ENCODE results near the gene PANK2. TPM values are rescaled to one million over a fixed set of nuclear protein-coding genes. Genes with fewer than 3 reads are reported as not detected.

Gene PANK2
- polyA plus RNA-seq, 3 donors = 32.8 to 38.6 (median 36.6) TPM

- DNase-seq (ENCODE audit: extremely low read depth in 1 of 11, low read depth in 9 of 11, low spot score in 4 of 11) = no peak
These were observed 21.7 kb downstream of the PANK2 start for GRCh38 chr20:3910853-3911252.

DNA sequence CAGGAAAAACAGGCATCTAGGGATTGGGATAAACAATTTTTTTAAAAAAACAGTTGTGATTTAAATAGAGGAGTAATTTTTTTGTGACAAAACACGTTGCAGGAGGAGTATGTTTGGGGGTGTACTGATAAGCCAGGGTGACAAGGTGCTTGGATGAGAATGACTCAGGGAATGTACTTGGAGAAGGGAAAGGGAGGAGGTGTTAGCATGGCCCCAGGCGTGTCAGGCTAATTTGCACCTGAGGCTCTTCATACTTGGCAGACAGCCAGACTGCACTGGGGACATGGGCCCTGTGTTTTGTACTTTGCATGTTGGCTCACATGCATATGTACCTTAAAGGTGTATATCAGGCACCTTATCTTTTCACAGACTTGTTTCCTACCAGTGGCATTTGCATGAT, 22.8 kb downstream of the PANK2 start:
- DNase-seq (ENCODE audit: extremely low read depth in 1 of 11, low read depth in 9 of 11, low spot score in 4 of 11) = no peak

DNA sequence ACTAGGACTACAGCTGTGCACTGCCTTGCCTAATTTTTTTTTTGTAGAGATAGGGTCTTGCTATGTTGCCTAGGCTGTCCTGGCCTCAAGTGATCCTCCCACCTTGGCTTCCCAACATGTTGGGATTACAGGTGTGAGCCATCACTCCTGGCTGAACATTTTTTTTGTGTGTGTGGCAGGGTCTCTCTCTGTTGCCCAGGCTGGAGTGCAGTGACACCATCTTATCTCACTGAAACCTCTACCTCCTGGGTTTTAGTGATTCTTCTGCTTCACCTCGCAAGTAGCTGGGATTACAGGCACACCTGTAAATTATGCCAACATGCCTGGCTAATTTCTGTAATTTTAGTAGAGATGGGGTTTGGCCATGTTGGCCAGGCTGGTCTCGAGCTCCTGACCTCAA, 25.3 kb downstream of the PANK2 start:
- DNase-seq (ENCODE audit: extremely low read depth in 1 of 11, low read depth in 9 of 11, low spot score in 4 of 11) = no peak

GRCh38 chr20:3915691-3916090, 26.5 kb downstream of the PANK2 start:
- DNase-seq (ENCODE audit: extremely low read depth in 1 of 11, low read depth in 9 of 11, low spot score in 4 of 11) = no peak

GRCh38 chr20:3916364-3916763, 27.2 kb downstream of the PANK2 start:
- no peak for DNase-seq (ENCODE audit: extremely low read depth in 1 of 11, low read depth in 9 of 11, low spot score in 4 of 11)

DNA sequence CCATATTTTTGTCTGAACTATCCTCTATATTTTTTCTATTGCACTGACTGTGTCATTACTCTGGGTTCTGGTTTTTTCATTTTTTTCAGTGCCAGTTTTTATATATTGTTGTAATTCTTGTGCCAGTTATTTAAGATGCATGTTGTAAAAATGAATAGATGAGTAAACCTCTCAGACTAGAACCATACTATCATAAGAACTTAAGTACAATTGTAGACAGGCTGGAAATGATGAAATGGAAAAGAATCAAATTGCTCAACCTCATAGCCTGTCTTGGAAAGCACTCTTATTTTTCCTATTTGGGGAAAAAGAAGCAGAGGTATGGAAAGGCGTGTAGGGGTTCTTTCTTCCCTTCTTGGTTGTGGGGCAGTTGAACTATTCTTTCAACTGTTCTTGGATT, 30.2 kb downstream of the PANK2 start:
- DNase-seq (ENCODE audit: extremely low read depth in 1 of 11, low read depth in 9 of 11, low spot score in 4 of 11) = no peak

- DNase-seq (ENCODE audit: extremely low read depth in 1 of 11, low read depth in 9 of 11, low spot score in 4 of 11) = no peak
These were observed 33.2 kb downstream of the PANK2 start for GRCh38 chr20:3922223-3922982.

DNA sequence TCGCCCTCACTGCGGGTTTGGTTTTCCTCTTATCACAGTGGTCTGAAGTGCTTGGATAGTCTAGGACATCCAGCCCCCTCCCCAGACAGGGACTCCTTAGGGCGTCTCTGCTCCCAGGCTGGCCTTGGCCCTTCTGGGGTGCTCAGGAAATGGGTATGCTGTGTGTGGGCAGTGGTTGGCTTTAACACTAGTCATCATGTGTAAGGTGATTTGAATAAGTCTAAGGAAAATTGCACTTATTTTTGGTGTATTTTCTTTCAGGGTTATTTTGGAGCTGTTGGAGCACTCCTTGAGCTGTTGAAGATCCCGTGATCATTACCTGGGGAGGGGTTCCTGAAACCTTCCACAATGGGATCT, 33.8 kb downstream of the PANK2 start:
- no peak for DNase-seq (ENCODE audit: extremely low read depth in 1 of 11, low read depth in 9 of 11, low spot score in 4 of 11)

DNA sequence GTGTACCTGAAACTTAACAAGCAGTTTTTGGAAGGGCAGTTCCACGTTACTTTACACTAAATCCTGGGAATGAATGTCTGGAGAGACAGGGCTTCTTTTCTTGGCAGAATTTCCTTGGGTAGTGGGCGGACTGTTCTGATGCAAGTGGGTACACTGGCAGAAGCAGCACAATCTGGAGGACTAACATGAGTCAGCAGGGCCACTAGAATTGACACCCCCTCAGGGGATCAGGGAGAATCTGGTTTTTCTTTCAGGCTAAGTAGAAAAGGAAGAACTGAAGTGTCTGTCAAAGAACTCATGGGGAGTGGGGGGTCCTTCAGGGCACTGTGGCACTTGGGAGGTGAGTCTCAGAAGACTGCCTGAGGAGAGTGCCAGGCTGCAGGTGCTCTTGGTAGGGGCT, 34.6 kb downstream of the PANK2 start:
- no peak for DNase-seq (ENCODE audit: extremely low read depth in 1 of 11, low read depth in 9 of 11, low spot score in 4 of 11)

DNA sequence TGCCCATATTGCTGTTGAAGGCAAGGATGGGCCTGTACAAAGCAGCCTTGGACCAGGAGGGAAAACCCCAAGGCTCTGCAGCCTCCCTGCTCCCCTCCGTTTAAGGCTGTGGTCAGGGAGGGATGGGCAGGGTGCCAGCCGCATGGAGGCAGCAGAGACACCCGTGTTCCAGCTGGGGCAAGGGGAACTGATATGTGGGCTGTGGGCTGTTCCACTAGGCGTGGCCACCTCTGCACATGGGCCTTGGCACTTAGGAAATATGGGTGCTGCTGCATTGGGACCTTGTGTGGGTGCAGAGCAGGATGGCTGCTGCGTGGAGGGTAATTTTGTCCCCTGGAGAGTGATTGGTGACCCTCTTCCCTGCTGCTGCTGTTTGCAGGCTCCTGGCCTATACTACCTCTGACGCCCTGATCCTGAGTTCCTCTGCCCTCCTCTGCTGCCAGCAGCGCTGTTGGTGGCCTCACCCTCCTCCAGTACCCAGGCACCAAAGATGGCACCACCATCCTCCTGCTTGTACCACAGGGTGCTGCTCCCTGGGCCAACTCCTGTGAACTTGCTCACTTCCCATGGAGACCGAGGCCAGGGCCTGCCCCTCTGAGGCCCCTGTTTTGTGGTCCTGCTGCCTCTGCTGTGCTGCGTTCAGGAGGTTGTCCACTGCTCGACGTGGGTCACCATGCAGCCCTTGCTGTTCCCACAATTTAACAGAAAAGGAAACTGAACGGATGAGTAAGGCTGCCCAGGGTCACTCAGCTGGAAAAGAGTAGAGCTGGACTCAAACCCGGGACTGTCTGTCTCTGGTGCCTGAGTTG, 35.3 kb downstream of the PANK2 start:
- DNase-seq (ENCODE audit: extremely low read depth in 1 of 11, low read depth in 9 of 11, low spot score in 4 of 11) = no peak

- DNase-seq (ENCODE audit: extremely low read depth in 1 of 11, low read depth in 9 of 11, low spot score in 4 of 11) = no peak
These were observed 36.0 kb downstream of the PANK2 start for GRCh38 chr20:3925113-3925695.

DNA sequence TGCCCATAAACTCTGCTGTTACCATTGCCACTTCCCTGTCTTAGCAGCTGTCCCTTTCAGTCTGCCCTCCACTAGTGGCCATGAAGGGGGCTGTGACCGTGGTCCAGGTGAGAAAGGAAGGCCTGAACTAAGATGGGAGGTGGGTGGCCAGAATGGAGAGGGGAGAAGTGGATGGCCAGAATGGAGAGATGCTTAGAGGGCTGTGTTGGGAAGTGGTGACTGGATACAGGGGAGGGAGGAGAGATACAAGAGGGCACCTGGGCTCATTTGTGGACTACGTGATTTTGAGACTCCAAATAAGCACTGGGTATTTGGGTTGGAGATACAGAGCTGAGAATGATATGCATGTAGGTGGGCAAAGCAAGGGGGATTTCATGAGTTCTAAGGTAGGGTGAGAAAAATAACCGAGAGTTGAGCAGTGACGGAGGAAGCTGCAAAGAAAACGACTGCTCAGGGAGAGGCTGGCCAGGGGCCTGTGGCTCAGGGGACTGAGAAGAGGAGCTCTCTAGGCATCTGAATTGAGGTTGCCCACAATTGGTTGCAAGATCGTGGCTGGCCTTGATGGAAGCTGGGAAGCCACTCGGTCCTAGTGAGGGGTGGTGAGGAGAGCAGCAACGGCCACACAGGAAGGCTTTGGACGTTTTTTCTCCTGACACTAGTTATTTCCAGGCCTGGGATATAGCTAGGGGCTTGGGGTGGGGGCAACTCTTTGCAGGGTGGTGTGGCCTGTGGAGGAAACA, 36.9 kb downstream of the PANK2 start:
- DNase-seq (ENCODE audit: extremely low read depth in 1 of 11, low read depth in 9 of 11, low spot score in 4 of 11) = no peak

DNA sequence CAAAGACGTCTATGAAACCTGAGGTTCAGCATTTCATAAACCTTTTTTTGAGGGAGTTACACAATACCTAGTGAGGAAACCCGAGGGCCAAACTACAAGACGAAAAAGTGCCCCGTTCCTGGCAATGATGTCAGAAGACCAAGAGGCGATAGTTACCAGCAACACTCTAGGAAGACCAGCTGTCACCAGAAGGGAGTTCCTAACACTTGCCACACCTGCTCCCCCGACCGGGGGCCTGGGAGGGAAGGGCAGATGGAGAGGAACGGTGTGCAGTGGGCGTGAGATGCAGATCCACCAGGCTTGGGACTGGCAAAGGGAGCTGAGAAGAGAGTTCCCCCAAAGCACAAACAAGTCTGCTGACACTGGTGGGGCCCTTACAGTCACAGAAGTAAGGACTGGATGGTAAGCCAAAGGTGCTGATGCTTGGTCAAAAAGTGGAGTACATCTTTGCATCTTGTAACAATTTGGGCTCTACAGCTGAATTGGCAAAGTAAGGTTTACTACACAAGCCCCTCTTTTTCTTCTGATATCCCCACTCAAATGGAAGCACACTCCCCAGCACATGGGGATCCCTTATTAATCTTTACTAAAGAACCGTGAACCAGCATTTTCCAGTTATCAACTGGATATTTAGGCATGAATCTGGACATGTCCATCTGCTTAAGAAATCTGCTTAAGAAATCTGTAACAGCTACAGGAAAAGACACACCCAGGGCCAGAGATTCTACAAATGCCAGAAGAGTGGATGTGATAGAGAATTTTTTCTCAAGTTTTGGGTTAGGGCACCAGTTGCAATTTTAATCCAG, 38.5 kb downstream of the PANK2 start:
- DNase-seq (ENCODE audit: extremely low read depth in 1 of 11, low read depth in 9 of 11, low spot score in 4 of 11) = no peak

GRCh38 chr20:3929713-3930060, 40.5 kb downstream of the PANK2 start:
- no peak for DNase-seq (ENCODE audit: extremely low read depth in 1 of 11, low read depth in 9 of 11, low spot score in 4 of 11)

DNA sequence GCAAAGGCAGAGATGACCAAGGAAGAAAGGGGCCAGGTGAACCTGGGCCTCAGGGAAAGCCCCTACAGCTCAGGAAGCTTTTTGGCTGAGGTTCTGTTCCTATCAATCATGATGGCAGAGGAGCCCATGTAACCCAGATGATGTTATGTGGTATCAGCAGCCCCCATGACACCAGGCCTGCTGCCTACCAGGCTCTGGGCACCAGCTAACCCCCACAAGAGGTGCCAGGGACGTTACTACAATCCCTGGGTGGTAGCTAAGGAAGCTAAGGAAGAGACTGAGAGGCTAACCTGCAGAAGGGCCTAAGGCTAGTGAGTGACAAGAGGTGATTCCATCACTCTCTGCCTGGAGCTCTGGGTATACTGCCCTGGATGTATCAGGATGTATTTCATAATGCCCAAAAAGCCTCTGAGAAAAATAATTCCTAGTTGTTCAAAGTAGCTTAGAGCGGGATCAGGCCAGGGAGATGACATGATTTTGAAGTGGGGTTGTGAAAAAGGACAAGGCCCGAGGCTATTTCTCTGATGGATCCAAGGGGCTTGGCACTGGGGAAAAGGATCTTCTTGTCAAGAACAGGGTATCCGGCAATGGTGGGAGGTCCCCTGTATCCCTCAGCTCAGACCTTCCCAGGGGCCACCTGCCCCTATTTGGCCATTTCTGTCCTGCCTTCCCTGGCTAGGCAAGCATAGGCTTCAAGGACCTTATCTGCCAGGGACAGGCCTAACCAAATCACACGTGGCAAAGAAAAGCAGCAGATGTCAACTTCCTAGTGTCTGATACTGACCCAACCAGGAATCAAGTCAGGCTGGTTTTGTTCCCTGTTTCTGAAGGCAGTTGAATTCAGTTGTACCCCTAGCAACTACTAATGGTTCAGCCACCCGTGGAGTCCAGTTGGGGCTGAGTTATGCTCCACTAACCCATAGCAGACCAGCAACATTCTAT, 41.3 kb downstream of the PANK2 start:
- peak in 5 of 11 donors; percentile 38 to 60 (median 46) for DNase-seq (ENCODE audit: extremely low read depth in 1 of 11, low read depth in 9 of 11, low spot score in 4 of 11)

- no peak for DNase-seq (ENCODE audit: extremely low read depth in 1 of 11, low read depth in 9 of 11, low spot score in 4 of 11)
These were observed 42.5 kb downstream of the PANK2 start for GRCh38 chr20:3931664-3932063.

DNA sequence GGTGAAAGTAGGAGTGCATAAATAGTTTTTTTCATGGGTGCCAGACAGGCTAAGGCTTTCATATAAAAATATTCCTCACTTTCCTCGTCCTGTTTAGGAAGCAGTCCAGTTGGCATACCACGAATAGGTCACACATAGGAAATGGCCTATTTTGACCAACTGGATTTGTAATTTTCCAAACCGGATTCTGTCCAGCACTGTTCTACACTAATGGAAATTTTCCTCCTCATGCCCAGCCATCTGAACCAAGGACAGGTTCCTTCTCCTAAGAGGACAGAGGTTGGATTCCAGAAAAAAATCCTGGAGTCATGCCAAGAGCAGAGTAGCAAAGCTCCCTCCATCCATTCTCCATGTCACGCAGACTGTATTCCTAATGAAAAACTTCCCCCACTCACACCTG, 43.1 kb downstream of the PANK2 start:
- DNase-seq (ENCODE audit: extremely low read depth in 1 of 11, low read depth in 9 of 11, low spot score in 4 of 11) = no peak

DNA sequence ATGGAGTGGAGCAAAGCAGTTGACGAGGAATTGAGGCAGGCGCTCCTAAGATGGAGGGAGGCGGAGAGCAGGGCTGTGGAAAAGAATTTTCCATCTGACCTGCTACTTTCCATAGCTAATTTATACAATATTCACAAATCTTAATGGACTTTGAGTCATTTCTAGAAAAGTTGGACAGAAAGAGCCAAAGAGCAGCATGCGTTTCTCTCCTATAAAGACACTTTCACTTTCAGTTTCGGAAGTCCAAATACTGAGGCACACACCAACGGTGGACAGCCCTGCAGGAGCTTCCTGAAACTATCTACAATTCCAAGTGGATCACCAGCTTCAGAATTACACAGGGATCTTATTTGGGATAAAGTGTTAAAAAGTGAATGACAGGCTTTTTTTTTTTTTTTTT, 43.5 kb downstream of the PANK2 start:
- no peak for DNase-seq (ENCODE audit: extremely low read depth in 1 of 11, low read depth in 9 of 11, low spot score in 4 of 11)
